Endometrium (tissue), 2 donors: ENCODE results near the gene ZFP3.
"Not testable (repeated sequence)": the region's sequence is repeated elsewhere in the genome, so short reads cannot be mapped to it uniquely, and the experiment has no call there.

Source experiments
- FAIRE-seq: peaks from 2 replicates; lab custom pipeline; 2012; peaks lifted over from hg19 to GRCh38; lab: Jason Lieb, UNC
- donor health status: control.
- donor health status: control.

Gene ZFP3

GRCh38 chr17:5138616-5139457 lies 60.6 kb downstream of the ZFP3 start:
- FAIRE-seq = no peak

GRCh38 chr17:5139458-5139732 lies 61.1 kb downstream of the ZFP3 start:
- no peak for FAIRE-seq

DNA sequence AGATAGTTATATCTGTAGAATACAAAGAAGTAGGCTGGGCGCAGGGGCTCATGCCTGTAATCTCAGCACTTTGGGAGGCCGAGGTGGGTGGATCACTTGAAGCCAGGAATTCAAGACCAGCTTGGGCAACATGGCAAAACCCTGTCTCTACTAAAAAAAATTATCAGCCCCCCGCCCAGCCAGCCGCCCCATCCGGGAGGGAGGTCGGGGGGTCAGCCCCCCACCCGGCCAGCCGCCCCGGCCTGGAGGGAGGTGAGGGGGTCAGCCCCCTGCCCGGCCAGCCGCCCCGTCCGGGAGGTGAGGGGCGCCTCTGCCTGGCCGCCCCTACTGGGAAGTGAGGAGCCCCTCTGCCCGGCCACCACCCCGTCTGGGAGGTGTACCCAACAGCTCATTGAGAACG lies 64.6 kb downstream of the ZFP3 start:
- not testable (repeated sequence) for FAIRE-seq
